HG03469 (cell line): ENCODE data around the gene RNMT.
"Not testable (repeated sequence)": the region's sequence is repeated elsewhere in the genome, so short reads cannot be mapped to it uniquely, and the experiment has no call there.

ENCODE experiments used
- ATAC-seq: cut with Tn5 transposase; IDR thresholded peaks from one replicate; pipeline ENCODE4 v1.9.1; 2021; ENCODE audit warnings: mild to moderate bottlenecking, moderate library complexity, moderate number of reproducible peaks; ENCODE audit not compliant: unreplicated experiment

Gene RNMT

DNA sequence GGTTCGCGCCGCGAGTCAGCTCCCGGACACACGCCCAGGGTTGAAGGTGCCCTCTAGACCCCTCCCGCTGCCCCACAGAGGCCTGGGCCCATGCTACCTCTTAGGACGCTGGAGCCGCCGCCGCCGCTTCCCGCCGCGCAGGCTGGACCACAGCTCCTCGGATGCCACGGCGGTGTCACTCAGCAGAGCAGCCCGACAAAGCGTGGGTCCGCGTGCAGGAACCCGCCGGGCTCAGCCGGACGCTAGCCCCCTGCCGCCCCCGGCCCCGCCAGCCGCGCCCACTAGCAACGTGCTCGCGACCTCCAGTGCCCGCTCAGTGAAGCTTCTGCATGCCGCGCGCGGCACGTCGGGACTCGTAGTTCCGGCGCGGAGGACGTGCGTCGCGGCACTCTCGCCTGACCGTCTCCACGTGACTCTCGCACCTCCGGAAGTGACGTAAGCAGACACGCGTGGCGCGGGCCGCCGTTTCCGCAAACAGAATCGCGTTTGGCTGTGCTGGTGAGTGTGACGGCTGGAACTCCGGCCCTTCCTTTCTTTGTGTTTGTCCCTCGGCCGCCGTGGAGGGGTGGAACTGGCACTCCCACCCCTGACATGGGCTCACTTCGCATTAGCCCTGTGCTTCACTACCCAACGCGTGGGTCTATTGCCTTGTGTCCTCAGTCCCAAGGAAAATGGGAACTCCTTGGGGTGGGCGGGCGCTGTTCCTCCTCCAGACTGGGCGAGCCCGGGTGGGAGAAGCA lies at the start of gene RNMT, which contains the start of gene FAM210A:
Gene RNMT (plus strand): TSS at position 442 of the 740 bp plus-strand sequence. CDS start 4,845 bp downstream, outside the sequence.
Gene FAM210A (minus strand): TSS at position 327 of the 740 bp plus-strand sequence. CDS start 44,481 bp downstream, outside the sequence.
- ATAC-seq: peak; percentile 83

DNA sequence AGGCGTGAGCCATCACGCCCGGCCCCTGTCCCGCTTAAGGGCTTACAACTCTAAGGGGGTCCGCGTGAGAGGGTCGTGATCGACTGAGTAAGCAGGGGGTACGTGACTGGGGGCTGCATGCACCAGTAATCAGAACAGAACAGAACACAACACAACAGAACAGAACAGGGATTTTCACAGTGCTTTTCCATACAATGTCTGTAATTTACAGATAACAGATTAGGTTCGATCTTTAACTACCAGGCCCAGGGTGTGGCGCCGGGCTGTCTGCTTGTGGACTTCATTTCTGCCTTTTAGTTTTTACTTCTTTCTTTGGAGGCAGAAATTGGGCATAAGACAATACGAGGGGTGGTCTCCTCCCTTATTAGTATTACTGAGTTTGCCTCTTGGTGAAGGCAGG lies 49.1 kb upstream of the RNMT start:
- not testable (repeated sequence) for ATAC-seq

DNA sequence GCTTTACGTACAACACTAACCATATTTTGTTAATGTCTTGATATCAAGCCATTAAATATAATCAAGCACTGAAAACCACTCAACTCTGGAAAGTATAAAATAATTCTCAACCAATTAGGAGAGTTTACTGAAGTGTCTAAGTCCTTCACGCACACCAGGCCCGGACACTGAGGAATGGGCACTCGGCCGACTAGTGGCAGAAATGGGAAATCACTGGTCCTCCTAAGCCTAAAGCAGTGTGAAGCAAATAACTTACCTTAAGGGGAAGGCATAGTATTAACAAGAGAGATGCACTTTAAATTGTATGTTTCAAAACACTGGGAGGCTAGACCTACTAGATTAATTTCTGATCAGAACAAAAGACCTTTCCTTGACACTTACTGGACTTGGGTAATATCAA lies 45.9 kb upstream of the RNMT start:
- no peak for ATAC-seq

DNA sequence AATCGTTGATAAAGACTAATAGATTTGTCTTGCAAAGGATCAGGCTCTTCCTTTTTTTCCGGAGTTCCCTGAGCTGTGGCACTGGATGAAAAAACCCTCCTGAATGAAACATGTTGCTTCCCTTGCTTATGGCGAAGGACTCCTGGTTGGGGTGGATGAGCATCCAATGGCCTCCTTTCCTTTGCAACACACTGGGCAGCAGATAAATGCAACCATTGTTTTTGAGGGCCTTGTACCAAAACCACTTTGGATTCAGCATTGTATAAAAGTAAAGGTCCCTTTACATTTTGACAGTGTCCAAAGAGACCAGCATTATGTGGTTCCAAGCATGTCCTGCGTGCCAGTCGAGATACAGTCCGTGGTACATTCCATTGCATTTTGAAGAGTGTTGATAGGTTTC lies 44.8 kb upstream of the RNMT start:
- no peak for ATAC-seq

DNA sequence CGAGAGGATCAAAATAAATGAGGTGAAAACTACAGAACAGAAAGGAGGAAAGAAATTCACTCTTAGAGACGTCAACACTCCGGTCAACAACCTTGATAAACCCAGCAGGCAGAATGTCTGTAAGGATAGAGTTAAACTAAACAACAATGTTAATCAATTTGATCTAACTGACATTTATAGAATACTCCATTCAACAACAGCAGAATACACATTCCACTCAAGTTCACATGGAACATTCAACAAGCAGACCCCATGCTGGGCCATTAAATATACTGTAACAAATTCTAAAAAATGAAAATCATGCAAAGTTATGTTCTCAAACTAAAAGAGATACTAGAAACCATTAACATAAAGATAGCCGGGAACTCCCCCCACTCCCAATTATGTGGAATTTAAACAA lies 41.9 kb upstream of the RNMT start:
- no peak for ATAC-seq

DNA sequence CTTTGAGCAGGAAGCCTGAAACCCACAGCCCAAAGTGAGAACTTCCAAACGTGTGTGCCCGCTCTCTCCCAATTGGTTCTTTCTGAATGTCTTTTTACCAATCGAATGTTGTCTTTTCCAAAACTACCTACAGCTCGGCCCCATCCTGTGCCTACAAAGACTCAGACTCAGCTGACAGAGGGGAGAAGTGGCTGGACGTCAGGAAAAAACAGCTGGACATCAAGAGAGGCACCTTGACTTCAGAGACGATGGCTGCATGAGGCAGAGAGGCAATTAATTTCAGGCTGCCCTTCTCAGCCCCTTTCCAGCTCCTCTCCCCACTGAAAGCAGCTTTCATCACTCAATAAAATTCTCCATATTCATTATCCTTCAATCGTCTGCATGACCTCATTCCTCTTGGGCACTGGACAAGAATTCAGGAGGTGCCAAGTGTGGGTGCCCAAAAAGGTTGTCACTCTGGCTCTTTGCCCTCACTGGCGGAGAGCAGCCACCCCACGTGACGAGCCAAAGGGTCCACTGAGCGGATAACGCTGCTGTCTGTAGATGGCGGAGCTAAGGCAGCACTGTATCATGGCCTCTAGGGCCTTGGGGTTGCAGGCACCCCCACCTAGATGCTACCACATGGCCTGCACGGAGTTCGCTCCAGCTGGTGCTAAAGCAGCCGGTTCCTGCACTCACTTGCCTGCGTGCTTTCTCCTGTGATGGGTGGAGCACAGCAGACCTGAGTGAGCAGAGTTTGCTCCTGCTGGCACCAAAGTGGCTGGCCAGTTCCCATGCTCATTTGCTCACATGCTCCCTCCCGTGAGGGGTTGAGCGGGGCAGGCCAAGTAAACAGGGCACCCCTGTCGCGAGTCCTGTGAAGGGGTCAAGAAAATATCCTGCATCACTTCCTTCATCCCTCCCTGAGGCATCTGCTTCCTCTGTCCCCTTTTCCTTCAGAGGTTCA lies 38.0 kb upstream of the RNMT start:
- no peak for ATAC-seq

DNA sequence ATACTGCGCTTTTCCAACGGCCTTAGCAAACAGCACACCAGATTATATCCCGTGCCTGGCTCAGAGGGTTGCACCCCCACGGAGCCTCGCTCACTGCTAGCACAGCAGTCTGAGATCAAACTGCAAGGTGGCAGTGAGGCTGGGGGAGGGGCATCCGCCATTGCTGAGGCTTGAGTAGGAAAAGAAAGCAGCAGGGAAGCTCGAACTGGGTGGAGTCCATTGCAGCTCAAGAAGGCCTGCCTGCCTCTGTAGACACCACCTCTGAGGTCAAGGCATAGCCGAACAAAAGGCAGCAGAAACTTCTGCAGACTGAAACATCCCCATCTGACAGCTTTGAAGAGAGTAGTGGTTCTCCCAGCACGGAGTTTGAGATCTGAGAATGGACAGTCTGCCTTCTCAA lies 36.4 kb upstream of the RNMT start:
- not testable (repeated sequence) for ATAC-seq

DNA sequence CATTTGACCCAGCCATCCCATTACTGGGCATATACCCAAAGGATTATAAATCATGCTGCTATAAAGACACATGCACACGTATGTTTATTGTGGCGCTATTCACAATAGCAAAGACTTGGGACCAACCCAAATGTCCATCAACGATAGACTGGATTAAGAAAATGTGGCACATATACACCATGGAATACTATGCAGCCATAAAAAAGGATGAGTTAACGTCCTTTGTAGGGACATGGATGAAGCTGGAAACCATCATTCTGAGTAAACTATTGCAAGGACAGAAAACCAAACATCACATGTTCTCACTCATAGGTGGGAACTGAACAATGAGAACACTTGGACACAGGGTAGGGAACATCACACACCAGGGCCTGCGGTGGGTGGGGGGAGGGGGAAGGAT lies 31.1 kb upstream of the RNMT start:
- ATAC-seq: not testable (repeated sequence)

DNA sequence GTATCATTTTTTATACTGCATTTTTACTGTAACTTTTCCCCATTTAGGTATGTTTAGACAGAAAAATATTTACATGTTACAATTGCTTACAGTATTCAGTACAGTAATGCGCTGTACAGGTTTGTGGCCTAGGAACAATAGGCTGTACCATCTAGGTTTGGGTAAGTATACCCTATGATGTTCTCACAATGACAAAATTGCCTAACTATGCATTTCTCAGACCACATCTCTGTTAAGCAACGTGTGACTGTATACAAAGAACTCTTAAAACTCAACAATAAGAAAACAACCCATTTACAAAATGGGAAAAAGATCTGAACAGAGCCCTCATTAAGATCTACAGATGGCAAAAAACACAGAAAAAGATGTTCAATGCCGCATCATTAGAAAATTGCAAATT lies 29.5 kb upstream of the RNMT start:
- ATAC-seq: no peak

DNA sequence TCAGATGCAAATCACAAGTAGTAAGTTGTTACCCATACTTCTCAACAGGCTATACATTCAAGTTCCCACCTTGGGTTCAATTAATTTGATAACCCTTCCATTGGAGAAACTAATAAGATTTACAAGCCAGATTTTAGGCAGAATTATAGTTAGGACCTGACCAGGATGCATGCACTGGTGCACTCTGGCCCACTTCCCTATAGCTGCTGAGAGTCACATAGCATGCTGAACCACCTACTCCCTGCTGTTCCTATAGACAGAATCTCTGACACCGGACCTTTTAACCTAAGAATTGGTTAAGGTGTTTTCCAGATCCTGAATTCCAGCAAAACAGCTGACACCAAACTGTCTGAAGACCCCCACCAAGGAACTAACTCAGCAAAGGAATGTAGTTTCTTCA lies 26.3 kb upstream of the RNMT start:
- ATAC-seq: no peak

DNA sequence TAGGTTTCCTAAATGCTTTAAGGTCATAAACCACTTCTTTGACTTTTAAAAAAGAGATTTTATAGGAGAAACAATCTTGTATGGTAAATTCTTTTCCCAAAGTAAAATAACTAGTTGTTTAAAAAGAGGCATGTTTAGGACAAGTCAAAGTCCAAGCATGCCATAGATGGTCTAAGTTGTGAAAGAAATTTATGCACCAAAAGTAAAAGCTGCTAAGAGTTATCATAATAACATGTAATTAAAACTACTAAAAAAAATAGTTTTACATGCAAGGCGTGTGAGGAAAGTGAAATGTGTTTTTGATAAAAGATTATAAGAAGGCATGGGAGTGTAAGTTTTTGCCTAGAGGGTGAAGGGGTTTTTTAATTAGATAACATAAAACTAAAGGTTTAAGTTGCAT lies 22.6 kb upstream of the RNMT start:
- ATAC-seq: no peak

DNA sequence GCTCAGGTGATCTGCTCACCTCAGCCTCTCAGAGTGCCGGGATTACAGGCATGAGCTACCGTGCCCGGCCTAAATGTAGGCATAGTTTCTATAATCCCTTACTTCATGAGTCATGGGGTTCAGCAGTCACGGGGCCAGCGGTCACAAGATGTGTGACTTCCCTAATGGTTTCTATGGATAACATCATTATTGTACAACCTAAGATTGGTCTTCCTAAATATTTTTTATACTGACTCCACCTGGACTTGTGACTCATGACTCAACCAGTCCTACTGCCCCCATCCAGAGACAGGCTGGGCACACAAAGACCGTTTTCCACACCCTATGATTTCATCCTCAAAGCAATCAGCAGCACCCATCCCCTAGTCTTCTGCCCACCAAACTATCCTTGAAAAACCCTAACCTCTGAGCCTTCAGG lies 16.1 kb upstream of the RNMT start:
- ATAC-seq: no peak

DNA sequence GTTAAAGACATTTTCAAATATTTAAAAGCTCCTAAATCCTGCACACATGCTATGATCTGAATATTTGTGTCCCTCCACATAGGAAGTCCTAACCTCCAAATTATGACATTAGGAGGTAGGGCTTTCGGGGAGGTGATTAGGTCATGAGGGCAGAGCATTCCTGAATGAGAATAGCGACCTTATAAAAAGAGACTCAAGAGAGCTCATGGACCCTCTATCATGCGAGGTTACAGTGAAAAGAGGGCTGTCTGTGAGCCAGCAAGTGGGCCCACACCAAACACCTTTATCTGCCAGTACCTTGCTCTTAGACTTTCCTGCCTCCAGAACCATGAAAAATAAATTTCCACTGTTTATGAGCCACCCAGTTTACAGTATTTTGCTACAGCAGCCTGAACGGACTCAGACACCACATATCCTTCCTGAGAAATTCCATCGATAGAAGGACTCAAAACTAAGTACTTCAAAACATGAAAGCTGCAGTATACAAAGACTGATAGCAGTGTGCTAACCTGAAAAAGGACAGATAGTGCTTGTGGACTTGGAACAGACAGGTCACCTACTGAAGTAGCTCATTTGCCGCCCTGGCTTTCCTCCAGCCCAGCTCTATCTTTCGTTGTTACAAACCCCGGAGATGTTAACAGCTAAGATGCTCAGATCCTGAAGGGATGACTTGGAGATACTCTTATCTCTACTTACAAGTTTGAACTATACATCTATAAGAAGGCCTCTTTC lies 13.9 kb upstream of the RNMT start:
- no peak for ATAC-seq

DNA sequence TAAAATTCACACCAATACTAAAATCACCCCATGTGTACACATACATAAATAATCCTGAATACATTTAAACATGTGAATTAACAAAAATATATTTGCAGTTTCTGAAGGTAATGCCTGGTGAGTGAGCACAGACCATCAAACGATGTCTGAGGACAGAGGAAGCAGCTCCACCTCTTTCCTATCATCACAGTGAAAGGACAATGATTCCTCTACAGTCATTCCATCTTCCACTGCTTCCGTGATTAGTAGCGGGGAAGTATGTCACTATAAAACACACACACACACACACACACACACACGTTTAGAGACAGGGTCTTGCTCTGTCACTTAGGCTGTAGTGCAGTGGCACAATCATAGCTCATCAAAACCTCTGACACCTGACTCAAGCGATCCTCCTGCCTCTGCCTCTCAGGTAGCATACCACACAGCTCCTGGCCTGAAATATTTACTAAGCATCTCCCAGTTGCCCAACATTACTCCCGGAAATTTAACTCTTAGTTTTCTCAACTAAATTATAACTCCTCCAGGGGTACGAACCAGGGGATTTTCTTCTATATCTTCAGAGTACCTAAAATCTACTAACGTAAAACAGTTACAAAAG lies 12.9 kb upstream of the RNMT start:
- no peak for ATAC-seq

DNA sequence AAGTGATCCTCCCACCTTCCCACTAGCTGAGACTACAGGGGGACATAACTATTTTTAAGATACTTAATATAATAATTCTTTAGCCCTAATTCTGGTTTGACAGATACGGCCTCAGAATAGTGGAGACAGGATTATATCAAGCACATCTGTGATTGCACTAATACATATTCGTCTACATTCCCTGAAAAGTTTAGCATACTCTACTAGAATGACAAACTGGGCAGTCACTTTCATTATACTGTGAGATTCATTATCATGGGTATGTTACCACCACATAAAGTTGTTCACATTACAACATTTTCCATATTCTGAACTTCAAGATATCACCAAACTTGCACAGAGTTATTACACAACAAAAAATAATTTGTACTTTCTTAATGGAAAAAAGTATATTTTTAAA lies 11.1 kb upstream of the RNMT start:
- no peak for ATAC-seq

DNA sequence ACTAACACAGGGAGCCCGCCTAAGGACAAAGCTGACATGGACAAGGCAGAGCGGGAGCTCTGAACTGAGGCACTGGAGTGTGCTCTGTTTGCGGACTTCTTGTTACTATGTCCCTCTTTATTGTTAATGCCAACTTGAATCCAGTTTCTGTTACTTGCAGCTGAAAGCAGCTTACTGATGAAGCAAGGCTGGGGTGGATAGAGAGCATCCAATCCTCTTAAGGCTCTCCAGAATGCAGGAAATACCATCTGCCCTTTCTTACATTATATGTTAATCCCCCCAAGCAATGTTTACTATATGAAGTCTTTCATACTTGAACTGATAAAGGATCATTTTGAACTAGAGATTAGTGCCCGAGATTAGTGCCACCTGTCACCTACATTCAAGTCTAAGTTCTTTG lies 9.6 kb upstream of the RNMT start:
- ATAC-seq: no peak

DNA sequence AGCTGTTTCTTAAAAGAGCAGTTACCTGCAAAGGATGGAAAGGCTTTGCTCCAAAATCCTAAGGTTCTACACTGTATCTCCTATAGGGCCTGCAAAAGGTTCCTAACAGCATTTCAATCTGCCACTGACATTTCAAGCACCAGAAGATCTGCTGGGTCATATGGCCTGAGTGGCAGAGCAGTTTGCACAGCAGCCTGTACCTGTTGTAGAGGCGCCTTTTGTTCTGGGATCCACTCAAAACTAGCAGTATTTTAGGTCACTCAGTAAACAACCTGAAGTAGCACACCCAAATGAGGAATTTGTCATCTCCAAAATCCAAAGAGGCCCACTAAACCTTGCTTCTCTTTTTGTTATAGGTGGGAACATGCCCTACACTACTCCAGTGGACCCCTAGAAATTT lies 6.3 kb upstream of the RNMT start:
- no peak for ATAC-seq

DNA sequence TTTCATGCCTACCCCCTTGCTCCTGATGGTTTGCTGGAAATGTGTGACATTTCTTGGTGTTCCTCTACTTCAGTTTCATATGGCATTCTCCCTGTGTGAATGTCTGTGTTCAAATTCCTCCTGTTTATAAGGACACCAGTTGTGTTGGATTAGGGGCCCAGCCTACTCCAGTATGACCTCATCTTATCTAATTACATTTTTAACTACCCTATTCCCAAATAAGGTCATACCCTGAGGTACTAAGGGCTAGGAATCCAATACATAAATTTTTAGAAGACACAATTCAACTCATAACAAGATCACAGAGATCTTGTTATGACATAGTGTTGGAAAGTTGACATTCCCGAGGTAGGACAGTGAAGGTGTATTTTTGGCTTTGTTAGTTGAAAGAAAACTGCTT lies 5.6 kb upstream of the RNMT start:
- ATAC-seq: no peak

DNA sequence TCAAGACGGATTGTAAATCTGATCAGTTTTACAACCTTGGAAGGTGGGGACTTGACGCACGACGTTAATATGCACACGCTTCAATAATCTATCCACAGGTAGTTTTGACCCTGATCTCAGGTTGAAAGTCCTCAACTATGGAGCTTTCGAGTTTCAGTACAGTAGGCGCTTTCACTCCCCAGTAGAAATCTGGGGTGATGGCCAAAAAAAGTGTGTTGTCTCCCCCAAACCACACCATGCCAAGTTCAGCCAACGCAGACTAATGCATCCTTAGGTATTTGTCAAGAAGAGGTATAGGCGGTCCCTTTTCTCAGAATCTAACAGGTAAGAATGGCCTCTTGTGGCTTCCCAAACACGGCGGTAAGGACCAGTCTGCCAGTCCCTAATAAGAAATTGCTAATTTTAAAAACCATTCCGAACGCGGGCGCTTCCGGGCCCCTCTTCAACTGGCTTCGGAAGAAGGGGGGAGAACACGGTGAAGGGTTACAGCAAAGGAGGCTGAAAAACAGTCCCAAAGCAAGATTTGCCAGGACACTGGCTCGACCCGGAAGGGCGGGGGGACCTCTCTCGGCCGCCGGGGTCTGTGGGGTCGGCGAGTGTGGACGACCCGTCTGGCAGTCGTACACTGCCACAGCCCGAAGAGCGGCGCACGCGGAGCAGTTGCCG lies 774 bp upstream of the RNMT start:
- no peak for ATAC-seq

DNA sequence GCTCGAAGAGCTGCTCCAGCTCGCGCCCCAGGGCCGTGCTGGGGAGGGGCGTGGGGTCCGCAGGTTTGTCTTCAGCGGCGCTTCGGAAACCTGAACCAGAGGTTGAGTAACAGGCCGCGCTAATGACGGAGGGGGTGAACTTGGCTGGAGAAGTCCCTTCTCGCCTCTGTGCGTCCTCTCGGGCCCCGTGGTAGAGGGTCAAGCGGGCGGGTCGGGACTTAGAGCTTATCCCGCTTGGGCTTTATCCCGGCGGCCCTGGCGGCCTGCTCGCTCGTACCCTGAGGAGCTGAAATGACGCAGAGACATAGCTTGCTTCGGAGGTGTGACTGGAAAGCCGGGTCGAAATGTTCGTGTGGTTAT lies 479 bp downstream of the RNMT start:
- ATAC-seq: peak; percentile 3
